ENCODE results near the gene KCNQ1OT1. TPM values are rescaled to one million over a fixed set of nuclear protein-coding genes. Genes with fewer than 3 reads are reported as not detected.

KCNQ1OT1 gene
- total RNA-seq, 2 donors from 2014 or later, result 5.2 to 6.9 TPM

DNA sequence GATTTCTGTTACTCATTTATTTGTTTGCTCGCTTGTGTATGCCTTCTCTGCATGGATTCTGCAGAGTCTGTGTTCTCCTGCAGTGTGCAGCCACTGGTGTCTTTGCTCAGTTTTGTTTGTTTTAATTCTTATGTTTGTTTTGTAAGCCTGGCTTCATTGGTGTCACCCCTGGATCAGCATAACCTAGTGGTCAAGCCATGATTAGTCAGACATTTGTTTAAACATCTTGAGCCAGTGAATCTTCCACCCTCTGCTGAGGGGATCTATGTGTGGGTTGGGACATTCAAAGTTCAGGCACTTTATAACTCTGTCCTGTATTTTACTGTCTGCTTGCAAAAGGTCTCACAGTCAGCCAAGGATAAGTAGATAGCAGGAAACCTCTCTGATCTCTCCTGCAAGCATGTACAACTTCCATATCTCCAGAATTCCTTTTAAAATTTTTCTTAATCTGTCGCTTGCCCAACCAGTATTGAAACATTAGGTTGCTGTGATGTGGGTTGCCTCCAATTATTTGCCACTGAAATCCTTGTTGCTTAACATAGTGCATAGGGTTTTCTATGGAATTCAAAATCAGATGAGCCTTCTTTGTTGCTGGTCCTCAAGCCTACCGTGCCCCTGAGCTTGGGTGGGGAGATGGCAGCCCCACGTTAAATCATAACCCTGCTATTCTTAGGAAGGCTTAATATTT is 86.8 kb downstream of the KCNQ1OT1 start:
- H3K9ac ChIP-seq (ENCODE audit: extremely low read depth, low read length, poor library complexity, severe bottlenecking), result no peak overlapping the region
- H3K27me3 ChIP-seq (ENCODE audit: control insufficient read depth, insufficient read depth, low read length, poor library complexity, severe bottlenecking), result peaks cover 64% of the 10 kb centered on the region
- H3K27ac Mint-ChIP-seq, result no peak overlapping the region
- H3K9me3 Mint-ChIP-seq, result peaks cover 20% of the 10 kb centered on the region
- no peaks in the 10 kb centered on the region for H3K36me3 ChIP-seq (ENCODE audit: control insufficient read depth, insufficient read depth, low read length)
- peaks cover 98% of the 10 kb centered on the region for H3K27me3 Mint-ChIP-seq (ENCODE audit: insufficient read depth)
- H3K4me3 Mint-ChIP-seq, result no peak overlapping the region
- H3K9me3 ChIP-seq (ENCODE audit: control insufficient read depth, low read length), result peaks cover 22% of the 10 kb centered on the region
- H3K27ac ChIP-seq (ENCODE audit: low read depth, low read length), result no peak overlapping the region
- H3K36me3 Mint-ChIP-seq (ENCODE audit: low read depth), result no peaks in the 10 kb centered on the region
- DNase-seq, result no peak
- TF ChIP-seq, protein P1, sequence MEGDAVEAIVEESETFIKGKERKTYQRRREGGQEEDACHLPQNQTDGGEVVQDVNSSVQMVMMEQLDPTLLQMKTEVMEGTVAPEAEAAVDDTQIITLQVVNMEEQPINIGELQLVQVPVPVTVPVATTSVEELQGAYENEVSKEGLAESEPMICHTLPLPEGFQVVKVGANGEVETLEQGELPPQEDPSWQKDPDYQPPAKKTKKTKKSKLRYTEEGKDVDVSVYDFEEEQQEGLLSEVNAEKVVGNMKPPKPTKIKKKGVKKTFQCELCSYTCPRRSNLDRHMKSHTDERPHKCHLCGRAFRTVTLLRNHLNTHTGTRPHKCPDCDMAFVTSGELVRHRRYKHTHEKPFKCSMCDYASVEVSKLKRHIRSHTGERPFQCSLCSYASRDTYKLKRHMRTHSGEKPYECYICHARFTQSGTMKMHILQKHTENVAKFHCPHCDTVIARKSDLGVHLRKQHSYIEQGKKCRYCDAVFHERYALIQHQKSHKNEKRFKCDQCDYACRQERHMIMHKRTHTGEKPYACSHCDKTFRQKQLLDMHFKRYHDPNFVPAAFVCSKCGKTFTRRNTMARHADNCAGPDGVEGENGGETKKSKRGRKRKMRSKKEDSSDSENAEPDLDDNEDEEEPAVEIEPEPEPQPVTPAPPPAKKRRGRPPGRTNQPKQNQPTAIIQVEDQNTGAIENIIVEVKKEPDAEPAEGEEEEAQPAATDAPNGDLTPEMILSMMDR (conservative IDR thresholded peaks at IDR 0.05), result no peak
- no peaks in the 10 kb centered on the region for H3K4me1 Mint-ChIP-seq
- no peak overlapping the region for H3K4me3 ChIP-seq (ENCODE audit: low read length)
- 77 to 86% methylated on average over 1 to 4 of the region's 4 CpGs for WGBS, 2 experiments (ENCODE audit: insufficient coverage in 1 of 2, insufficient read length in 1 of 2)
- no peaks in the 10 kb centered on the region for H3K4me1 ChIP-seq (ENCODE audit: control insufficient read depth, insufficient read depth, low read length)

DNA sequence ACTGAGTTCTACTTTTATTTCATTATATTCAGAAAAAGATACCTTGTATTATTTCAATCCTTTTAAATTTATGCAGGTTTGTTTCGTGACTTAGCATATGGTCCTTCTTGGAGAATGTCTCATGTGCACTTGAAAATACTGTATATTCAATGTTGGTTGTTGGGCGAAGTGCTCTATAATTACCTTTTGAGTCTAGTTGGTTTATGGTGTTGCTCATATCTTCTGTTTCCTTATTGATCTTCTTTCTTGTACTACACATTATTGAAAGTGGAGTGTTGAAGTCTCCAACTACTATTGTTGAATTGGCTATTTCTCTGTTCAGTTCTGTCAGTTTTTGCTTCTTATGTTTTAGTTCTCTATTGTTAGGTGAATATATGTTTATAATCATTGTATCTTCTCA is 90.4 kb downstream of the KCNQ1OT1 start:
- TF ChIP-seq, protein P1 (conservative IDR thresholded peaks at IDR 0.05), result no peak
- Mint-ChIP-seq H3K4me3 (no peak overlapping the region), H3K9me3 (peaks cover 20% of the 10 kb centered on the region), H3K27me3 (ENCODE audit: insufficient read depth) (peaks cover 97% of the 10 kb centered on the region), H3K27ac (no peak overlapping the region), H3K4me1 (no peaks in the 10 kb centered on the region), H3K36me3 (ENCODE audit: low read depth) (no peaks in the 10 kb centered on the region)
- Histone ChIP-seq H3K27me3 (ENCODE audit: control insufficient read depth, insufficient read depth, low read length, poor library complexity, severe bottlenecking) (peaks cover 68% of the 10 kb centered on the region), H3K27ac (ENCODE audit: low read depth, low read length) (no peak overlapping the region), H3K4me1 (ENCODE audit: control insufficient read depth, insufficient read depth, low read length) (no peaks in the 10 kb centered on the region), H3K9me3 (ENCODE audit: control insufficient read depth, low read length) (peaks cover 15% of the 10 kb centered on the region), H3K4me3 (ENCODE audit: low read length) (no peak overlapping the region), H3K36me3 (ENCODE audit: control insufficient read depth, insufficient read depth, low read length) (no peaks in the 10 kb centered on the region), H3K9ac (ENCODE audit: extremely low read depth, low read length, poor library complexity, severe bottlenecking) (no peak overlapping the region)
- DNase-seq, result no peak
- 86 to 100% methylated on average over 1 to 2 of the region's 2 CpGs for WGBS, 2 experiments (ENCODE audit: insufficient coverage in 1 of 2, insufficient read length in 1 of 2)

DNA sequence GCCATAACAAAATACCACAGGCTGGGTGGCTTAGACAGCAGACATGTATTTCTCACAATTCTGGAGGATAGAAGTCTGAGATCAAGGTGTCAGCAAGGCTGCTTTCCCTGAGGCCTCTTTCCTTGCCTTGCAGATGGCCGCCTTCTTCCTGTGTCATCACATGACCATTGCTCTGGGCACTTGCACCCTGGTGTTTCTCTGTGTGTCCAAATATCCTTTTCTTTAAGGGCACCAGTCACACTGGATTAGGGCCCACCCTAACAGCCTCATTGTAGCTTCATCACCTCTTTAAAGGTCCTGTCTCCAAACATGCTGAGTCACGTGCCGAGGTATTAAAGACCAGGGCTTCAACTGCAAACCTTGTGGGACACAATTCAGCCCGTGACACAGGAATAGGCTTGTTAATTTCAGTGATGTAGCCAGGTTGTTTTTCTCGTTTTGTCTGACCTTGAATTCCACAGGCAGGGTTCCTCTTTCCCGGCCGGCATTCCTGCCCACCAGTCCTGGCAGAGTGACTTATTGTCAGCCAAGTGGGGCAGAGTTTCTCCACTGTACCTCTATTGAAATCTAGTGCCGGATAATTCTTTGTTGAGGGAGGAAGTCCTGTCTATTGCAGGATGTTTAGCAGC is 100.1 kb downstream of the KCNQ1OT1 start:
- H3K4me3 Mint-ChIP-seq, result no peak overlapping the region
- 89 to 95% methylated on average over 4 to 8 of the region's 8 CpGs for WGBS, 2 experiments (ENCODE audit: insufficient coverage in 1 of 2, insufficient read length in 1 of 2)
- no peaks in the 10 kb centered on the region for H3K36me3 Mint-ChIP-seq (ENCODE audit: low read depth)
- peak; percentile 51 for DNase-seq
- H3K4me1 Mint-ChIP-seq, result no peaks in the 10 kb centered on the region
- no peaks in the 10 kb centered on the region for H3K36me3 ChIP-seq (ENCODE audit: control insufficient read depth, insufficient read depth, low read length)
- H3K9me3 Mint-ChIP-seq, result peaks cover 21% of the 10 kb centered on the region
- H3K4me1 ChIP-seq (ENCODE audit: control insufficient read depth, insufficient read depth, low read length), result no peaks in the 10 kb centered on the region
- H3K9ac ChIP-seq (ENCODE audit: extremely low read depth, low read length, poor library complexity, severe bottlenecking), result no peak overlapping the region
- no peak overlapping the region for H3K27ac Mint-ChIP-seq
- TF ChIP-seq, protein P1 (conservative IDR thresholded peaks at IDR 0.05), result no peak
- peaks cover 81% of the 10 kb centered on the region for H3K27me3 ChIP-seq (ENCODE audit: control insufficient read depth, insufficient read depth, low read length, poor library complexity, severe bottlenecking)
- H3K9me3 ChIP-seq (ENCODE audit: control insufficient read depth, low read length), result peaks cover 18% of the 10 kb centered on the region
- no peak overlapping the region for H3K27ac ChIP-seq (ENCODE audit: low read depth, low read length)
- no peak overlapping the region for H3K4me3 ChIP-seq (ENCODE audit: low read length)
- peaks cover 97% of the 10 kb centered on the region for H3K27me3 Mint-ChIP-seq (ENCODE audit: insufficient read depth)

All from endodermal cell (in vitro differentiated cells).